Astrocyte (in vitro differentiated cells and primary cell): ENCODE results near the gene CRIM1. TPM values are rescaled to one million over a fixed set of nuclear protein-coding genes. Genes with fewer than 3 reads are reported as not detected.

Source experiments
- DNase-seq: peaks from one replicate; pipeline ENCODE4 v3.0.0-alpha.2; 2010; ENCODE audit warnings: low read depth
- FAIRE-seq: peaks from 2 replicates; lab custom pipeline; 2011; peaks lifted over from hg19 to GRCh38; lab: Jason Lieb, UNC
- H2AFZ ChIP-seq: 2 replicates; pipeline ENCODE4 v1.6.0; 2012; ENCODE audit warnings: low read depth, low read length, inconsistent platforms
- H3K27ac ChIP-seq: 2 replicates; pipeline ENCODE4 v1.5.1; 2011; ENCODE audit warnings: low read depth, low read length, inconsistent platforms
- H3K27me3 ChIP-seq: 2 replicates; pipeline ENCODE4 v1.6.0; 2011; ENCODE audit warnings: low read length, inconsistent platforms; ENCODE audit not compliant: insufficient read depth
- H3K36me3 ChIP-seq: 2 replicates; pipeline ENCODE4 v1.5.1; 2011; ENCODE audit warnings: low read length, inconsistent platforms; ENCODE audit not compliant: insufficient read depth
- H3K4me1 ChIP-seq: 2 replicates; pipeline ENCODE4 v1.5.1; 2011; ENCODE audit warnings: low read length, inconsistent platforms; ENCODE audit not compliant: insufficient read depth
- H3K4me2 ChIP-seq: 2 replicates; pipeline ENCODE4 v1.6.0; 2012; ENCODE audit warnings: low read length, inconsistent platforms
- H3K4me3 ChIP-seq: 2 replicates; pipeline ENCODE4 v1.5.1; 2011; ENCODE audit warnings: low read depth, mild to moderate bottlenecking, low read length, inconsistent platforms; ENCODE audit not compliant: insufficient read depth
- H3K79me2 ChIP-seq: 2 replicates; pipeline ENCODE4 v1.6.0; 2012; ENCODE audit warnings: mild to moderate bottlenecking, low read length, inconsistent platforms; ENCODE audit not compliant: insufficient read depth
- H3K9ac ChIP-seq: 2 replicates; pipeline ENCODE4 v1.6.0; 2012; ENCODE audit warnings: mild to moderate bottlenecking, low read length, inconsistent platforms
- H3K9me3 ChIP-seq: 2 replicates; pipeline ENCODE4 v1.5.1; 2012; ENCODE audit warnings: low read depth, mild to moderate bottlenecking, low read length, inconsistent platforms; ENCODE audit not compliant: insufficient read depth
- H4K20me1 ChIP-seq: 2 replicates; pipeline ENCODE4 v1.6.0; 2012; ENCODE audit warnings: low read length, inconsistent platforms; ENCODE audit not compliant: insufficient read depth
- H3K27ac Mint-ChIP-seq: one replicate; pipeline ENCODE4 v1.8.0; 2021; ENCODE audit warnings: mild to moderate bottlenecking, mixed read lengths; ENCODE audit not compliant: unreplicated experiment
- H3K27me3 Mint-ChIP-seq: one replicate; pipeline ENCODE4 v1.8.0; 2021; ENCODE audit warnings: low read depth, mixed read lengths; ENCODE audit not compliant: unreplicated experiment
- H3K36me3 Mint-ChIP-seq: one replicate; pipeline ENCODE4 v1.8.0; 2021; ENCODE audit warnings: low read depth, mixed read lengths; ENCODE audit not compliant: unreplicated experiment
- H3K4me1 Mint-ChIP-seq: one replicate; pipeline ENCODE4 v1.8.0; 2021; ENCODE audit warnings: low read depth, mixed read lengths; ENCODE audit not compliant: unreplicated experiment
- H3K4me3 Mint-ChIP-seq: one replicate; pipeline ENCODE4 v1.8.0; 2021; ENCODE audit warnings: mild to moderate bottlenecking, moderate library complexity, mixed read lengths; ENCODE audit not compliant: unreplicated experiment
- H3K9me3 Mint-ChIP-seq: one replicate; pipeline ENCODE4 v1.8.0; 2021; ENCODE audit warnings: mild to moderate bottlenecking, mixed read lengths; ENCODE audit not compliant: unreplicated experiment
- EZH2 ChIP-seq: IDR thresholded peaks from 2 replicates; pipeline ENCODE4 v1.6.1; 2012; ENCODE audit warnings: mild to moderate bottlenecking, low read length, inconsistent platforms; ENCODE audit not compliant: insufficient read depth
- total RNA-seq: library from RNA; stranded (reverse); gene quantifications from 2 replicates; pipeline ENCODE4 v1.2.1, GENCODE V29; 2021
- TF ChIP-seq, protein P1 (sequence below): IDR thresholded peaks from 2 replicates; pipeline ENCODE4 v1.5.1; 2011; ENCODE audit warnings: low read depth, mild to moderate bottlenecking, inconsistent platforms, low read length, moderate library complexity; ENCODE audit not compliant: insufficient read depth

Gene CRIM1
- total RNA-seq, 1 donor from 2014 or later: 180 TPM

DNA sequence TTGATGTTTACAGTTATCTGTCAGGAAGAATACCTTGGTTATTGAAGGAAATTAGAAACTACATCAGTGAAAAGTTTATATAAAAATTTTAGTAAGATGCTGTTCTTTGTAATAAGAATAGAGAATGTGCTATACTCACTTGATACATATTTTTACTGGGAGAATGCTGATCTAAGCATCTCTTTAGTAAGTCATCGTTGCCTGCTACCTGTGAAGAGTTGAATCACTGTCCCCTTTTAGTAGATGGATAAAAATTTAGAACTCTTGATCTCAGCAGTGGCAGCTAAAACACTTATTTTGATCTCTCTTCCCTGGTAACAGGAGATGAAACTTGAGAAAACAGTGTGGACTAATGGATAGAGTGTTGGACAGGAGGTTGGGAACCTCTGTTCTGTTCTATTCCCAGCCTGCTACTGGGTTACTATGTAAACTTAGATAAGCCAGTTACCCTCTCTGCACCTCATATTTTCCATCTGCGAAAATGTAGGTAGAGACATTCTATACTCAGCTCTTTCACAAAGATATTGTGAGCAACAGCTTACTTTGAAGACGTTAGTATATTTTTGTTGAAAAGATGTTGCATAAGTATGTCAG, 142.1 kb downstream of the CRIM1 start:
- no peak for DNase-seq
- H3K36me3 Mint-ChIP-seq: peaks cover 9% of the 10 kb centered on the region
- no peaks in the 10 kb centered on the region for H3K9me3 ChIP-seq
- H3K4me1 Mint-ChIP-seq: peaks cover 17% of the 10 kb centered on the region
- H2AFZ ChIP-seq: no peak overlapping the region
- peaks cover 45% of the 10 kb centered on the region for H3K79me2 ChIP-seq
- H3K4me2 ChIP-seq: no peak overlapping the region
- no peaks in the 10 kb centered on the region for H3K9me3 Mint-ChIP-seq
- no peak overlapping the region for H3K9ac ChIP-seq
- peaks cover 7% of the 10 kb centered on the region for H3K4me1 ChIP-seq
- H3K36me3 ChIP-seq: peaks cover 39% of the 10 kb centered on the region
- H4K20me1 ChIP-seq: no peaks in the 10 kb centered on the region
- H3K27ac ChIP-seq: no peak overlapping the region
- TF ChIP-seq, protein P1, sequence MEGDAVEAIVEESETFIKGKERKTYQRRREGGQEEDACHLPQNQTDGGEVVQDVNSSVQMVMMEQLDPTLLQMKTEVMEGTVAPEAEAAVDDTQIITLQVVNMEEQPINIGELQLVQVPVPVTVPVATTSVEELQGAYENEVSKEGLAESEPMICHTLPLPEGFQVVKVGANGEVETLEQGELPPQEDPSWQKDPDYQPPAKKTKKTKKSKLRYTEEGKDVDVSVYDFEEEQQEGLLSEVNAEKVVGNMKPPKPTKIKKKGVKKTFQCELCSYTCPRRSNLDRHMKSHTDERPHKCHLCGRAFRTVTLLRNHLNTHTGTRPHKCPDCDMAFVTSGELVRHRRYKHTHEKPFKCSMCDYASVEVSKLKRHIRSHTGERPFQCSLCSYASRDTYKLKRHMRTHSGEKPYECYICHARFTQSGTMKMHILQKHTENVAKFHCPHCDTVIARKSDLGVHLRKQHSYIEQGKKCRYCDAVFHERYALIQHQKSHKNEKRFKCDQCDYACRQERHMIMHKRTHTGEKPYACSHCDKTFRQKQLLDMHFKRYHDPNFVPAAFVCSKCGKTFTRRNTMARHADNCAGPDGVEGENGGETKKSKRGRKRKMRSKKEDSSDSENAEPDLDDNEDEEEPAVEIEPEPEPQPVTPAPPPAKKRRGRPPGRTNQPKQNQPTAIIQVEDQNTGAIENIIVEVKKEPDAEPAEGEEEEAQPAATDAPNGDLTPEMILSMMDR: no peak
- TF ChIP-seq EZH2: no peak
- no peak overlapping the region for H3K27ac Mint-ChIP-seq
- H3K4me3 ChIP-seq: no peak overlapping the region
- H3K27me3 Mint-ChIP-seq: no peaks in the 10 kb centered on the region
- no peaks in the 10 kb centered on the region for H3K27me3 ChIP-seq
- no peak overlapping the region for H3K4me3 Mint-ChIP-seq
- no peak for FAIRE-seq

DNA sequence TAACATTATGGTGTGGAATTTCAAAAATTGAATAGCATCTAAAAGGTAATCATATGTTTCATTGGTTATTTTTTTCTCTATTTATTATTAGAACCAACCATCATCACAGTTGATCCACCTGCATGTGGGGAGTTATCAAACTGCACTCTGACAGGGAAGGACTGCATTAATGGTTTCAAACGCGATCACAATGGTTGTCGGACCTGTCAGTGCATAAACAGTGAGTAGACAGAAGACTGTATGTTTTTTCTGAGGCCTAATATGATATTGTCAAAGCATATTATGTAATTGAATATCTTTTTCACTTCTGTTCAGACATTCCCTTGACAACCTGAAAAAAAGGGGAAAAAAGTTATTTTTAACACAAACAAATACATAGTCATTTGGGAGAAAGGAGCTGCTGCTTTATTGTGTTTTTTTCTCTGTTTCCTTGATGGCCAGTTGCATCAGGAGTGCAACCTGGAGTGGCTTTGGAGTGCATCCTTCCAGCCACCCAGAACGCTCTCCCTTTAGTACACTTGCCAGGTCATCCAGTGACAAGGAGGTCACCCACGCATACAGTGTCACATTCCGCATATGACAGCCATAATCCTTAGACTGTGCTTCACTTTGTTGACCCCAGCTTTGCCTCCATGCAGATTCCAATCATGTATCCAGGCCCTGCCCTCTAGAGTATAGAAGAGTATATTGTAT, 143.7 kb downstream of the CRIM1 start:
- peaks cover 9% of the 10 kb centered on the region for H3K36me3 Mint-ChIP-seq
- Histone ChIP-seq H3K27ac (no peak overlapping the region), H3K4me2 (no peak overlapping the region), H3K36me3 (peaks cover 45% of the 10 kb centered on the region), H3K27me3 (no peaks in the 10 kb centered on the region), H4K20me1 (no peaks in the 10 kb centered on the region), H3K4me3 (no peak overlapping the region), H3K9me3 (no peaks in the 10 kb centered on the region), H3K9ac (no peak overlapping the region), H3K4me1 (no peaks in the 10 kb centered on the region), H2AFZ (no peak overlapping the region), H3K79me2 (peaks cover 40% of the 10 kb centered on the region)
- no peaks in the 10 kb centered on the region for H3K27me3 Mint-ChIP-seq
- H3K4me3 Mint-ChIP-seq: no peak overlapping the region
- H3K4me1 Mint-ChIP-seq: peaks cover 8% of the 10 kb centered on the region
- FAIRE-seq (no peak), DNase-seq (no peak)
- TF ChIP-seq EZH2: no peak
- no peaks in the 10 kb centered on the region for H3K9me3 Mint-ChIP-seq
- H3K27ac Mint-ChIP-seq: no peak overlapping the region

- Mint-ChIP-seq H3K4me3 (no peak overlapping the region), H3K9me3 (no peaks in the 10 kb centered on the region), H3K4me1 (peaks cover 3% of the 10 kb centered on the region), H3K36me3 (peaks cover 9% of the 10 kb centered on the region), H3K27ac (no peak overlapping the region), H3K27me3 (no peaks in the 10 kb centered on the region)
- no peak for DNase-seq
- H3K36me3 ChIP-seq: peaks cover 49% of the 10 kb centered on the region
- no peaks in the 10 kb centered on the region for H3K27me3 ChIP-seq
- TF ChIP-seq, protein P1: no peak
- TF ChIP-seq EZH2: no peak
- no peak for FAIRE-seq
- no peak overlapping the region for H2AFZ ChIP-seq
- H3K79me2 ChIP-seq: peaks cover 32% of the 10 kb centered on the region
- no peak overlapping the region for H3K4me3 ChIP-seq
- H3K9me3 ChIP-seq: no peaks in the 10 kb centered on the region
- H3K4me2 ChIP-seq: no peak overlapping the region
- H3K4me1 ChIP-seq: no peaks in the 10 kb centered on the region
- H3K9ac ChIP-seq: no peak overlapping the region
- no peaks in the 10 kb centered on the region for H4K20me1 ChIP-seq
- H3K27ac ChIP-seq: no peak overlapping the region
Measured at GRCh38 chr2:36500072-36500471, 144.5 kb downstream of the CRIM1 start.
